Memory B cell (primary cell): Measurements from ENCODE around the gene ZDHHC20.
"Not testable (repeated sequence)": the region's sequence is repeated elsewhere in the genome, so short reads cannot be mapped to it uniquely, and the experiment has no call there.

Source experiments
- ATAC-seq: fragments of 150-1000 bp; cut with Tn5 transposase; 2 replicates; pipeline ENCODE4 v1.10.0; 2021; ENCODE audit warnings: low read depth, mild to moderate bottlenecking, moderate library complexity
- DNase-seq, 2 donors: peaks; one replicate each; pipeline ENCODE4 v3.0.0; 2022; ENCODE audit warnings: low spot score in 2 of 2
- H3K27ac Mint-ChIP-seq: one replicate; pipeline ENCODE4 v1.8.0; 2022; ENCODE audit warnings: mild to moderate bottlenecking, moderate library complexity, mixed read lengths
- H3K27me3 Mint-ChIP-seq: one replicate; pipeline ENCODE4 v1.8.0; 2022; ENCODE audit warnings: mixed read lengths
- H3K36me3 Mint-ChIP-seq: one replicate; pipeline ENCODE4 v1.8.0; 2022; ENCODE audit warnings: mild to moderate bottlenecking, mixed read lengths
- H3K4me1 Mint-ChIP-seq: one replicate; pipeline ENCODE4 v1.8.0; 2022; ENCODE audit warnings: mixed read lengths
- H3K4me3 Mint-ChIP-seq: one replicate; pipeline ENCODE4 v1.8.0; 2022; ENCODE audit warnings: mild to moderate bottlenecking, moderate library complexity, mixed read lengths
- H3K9me3 Mint-ChIP-seq: one replicate; pipeline ENCODE4 v1.8.0; 2022; ENCODE audit warnings: mixed read lengths

The ZDHHC20 gene

DNA sequence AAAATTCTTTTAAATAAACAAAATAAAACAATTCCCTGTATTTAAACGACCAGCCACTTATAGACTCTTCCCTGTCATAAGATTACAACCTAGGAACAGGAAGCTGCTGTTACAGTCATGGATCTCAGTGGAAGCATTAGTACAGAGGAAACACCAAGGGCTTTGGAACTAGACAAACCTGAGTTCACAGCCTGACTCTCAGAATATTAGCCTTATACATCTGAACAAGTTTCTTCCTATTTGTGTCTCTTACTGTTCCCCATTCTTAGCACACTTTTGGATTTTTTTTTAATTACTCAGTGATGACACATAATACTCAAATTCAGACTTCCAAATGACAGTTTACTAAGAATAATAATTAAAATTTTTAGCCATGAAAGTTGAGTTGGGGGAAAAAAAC, 46.1 kb downstream of the ZDHHC20 start:
- ATAC-seq, result no peak
- no peak for DNase-seq
- H3K27ac Mint-ChIP-seq, result no peak overlapping the region

DNA sequence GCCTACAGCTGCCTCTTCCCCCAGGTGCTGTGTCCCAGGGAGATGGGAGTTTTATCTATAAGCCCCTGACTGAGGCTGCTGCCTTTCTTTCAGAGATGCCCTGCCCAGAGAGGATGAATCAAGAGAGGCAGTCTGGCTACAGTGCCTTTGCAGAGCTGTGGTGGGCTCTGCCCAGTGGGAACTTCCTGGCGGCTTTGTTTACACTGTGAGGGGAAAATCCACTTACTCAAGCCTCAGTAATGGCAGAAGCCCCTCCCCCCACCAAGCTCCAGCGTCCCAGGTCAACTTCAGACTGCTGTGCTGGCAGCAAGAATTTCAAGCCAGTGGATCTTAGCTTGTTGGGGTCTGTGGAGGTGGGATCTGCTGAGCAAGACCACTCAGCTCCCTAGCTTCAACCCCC, 48.6 kb downstream of the ZDHHC20 start:
- ATAC-seq, H3K27ac Mint-ChIP-seq, H3K4me1 Mint-ChIP-seq, H3K4me3 Mint-ChIP-seq, H3K9me3 Mint-ChIP-seq, DNase-seq, H3K27me3 Mint-ChIP-seq: not testable (repeated sequence)
- peaks cover 35% of the 10 kb centered on the region for H3K36me3 Mint-ChIP-seq

More for the DNA sequence above, 46.1 kb downstream of the ZDHHC20 start:
- no peak overlapping the region for H3K4me3 Mint-ChIP-seq
- H3K36me3 Mint-ChIP-seq, result peaks cover 36% of the 10 kb centered on the region
- peaks cover 3% of the 10 kb centered on the region for H3K9me3 Mint-ChIP-seq
- no peaks in the 10 kb centered on the region for H3K4me1 Mint-ChIP-seq
- no peaks in the 10 kb centered on the region for H3K27me3 Mint-ChIP-seq

DNA sequence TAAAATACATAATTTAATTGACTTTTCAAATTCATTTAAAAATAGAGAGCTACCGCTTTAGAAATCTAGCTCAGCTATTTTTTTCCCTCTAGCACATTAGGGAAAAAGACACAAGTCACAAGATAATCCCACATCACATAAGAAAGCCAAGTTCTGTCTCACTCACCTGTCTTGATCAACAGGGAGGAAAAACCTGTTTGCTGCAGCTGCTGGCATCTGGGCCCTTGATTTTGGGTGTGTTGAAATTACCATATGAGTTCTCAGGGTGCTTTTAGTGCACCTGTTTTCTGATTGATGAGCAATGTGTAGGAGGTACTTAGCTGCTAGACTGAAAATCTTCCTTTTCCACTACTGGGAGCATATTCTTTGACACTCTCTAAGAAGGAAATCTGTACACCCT, 53.8 kb downstream of the ZDHHC20 start:
- no peak overlapping the region for H3K27ac Mint-ChIP-seq
- ATAC-seq (no peak), DNase-seq (no peak)
- peaks cover 31% of the 10 kb centered on the region for H3K36me3 Mint-ChIP-seq
- H3K4me3 Mint-ChIP-seq, result no peak overlapping the region
- no peaks in the 10 kb centered on the region for H3K4me1 Mint-ChIP-seq
- H3K9me3 Mint-ChIP-seq, result peaks cover 3% of the 10 kb centered on the region
- H3K27me3 Mint-ChIP-seq, result no peaks in the 10 kb centered on the region

DNA sequence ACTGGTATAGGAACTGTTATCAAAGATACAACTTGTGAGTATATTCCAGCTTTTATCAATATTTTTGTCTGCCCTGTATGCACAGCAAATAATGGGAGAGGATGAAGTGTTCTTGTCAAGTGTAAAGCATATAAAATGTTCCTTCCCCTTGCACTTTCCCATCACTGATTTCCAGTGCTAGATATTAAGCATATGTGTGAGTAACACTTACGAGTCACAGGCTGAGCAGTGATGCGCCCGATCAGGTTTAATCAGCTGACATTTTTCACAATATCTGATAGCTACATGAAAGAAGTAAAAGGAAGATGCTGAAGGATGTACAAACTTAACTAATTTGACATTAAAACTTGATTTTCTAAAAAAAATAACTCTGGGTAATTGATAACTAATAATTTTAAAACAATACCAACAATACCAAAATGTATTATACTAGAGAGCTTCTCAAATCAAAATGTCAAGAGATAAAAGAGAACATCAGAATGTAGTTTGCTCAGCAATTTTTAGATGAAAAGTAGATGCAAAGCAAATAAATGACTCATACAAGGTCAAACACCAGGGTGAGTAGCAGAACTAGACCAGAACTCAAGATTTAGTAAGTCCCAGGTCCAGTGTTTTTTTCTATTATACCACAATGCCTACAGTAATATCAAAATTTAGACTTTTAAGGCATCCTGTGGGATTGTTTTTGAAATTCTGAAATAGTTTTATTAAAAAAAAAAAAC, 56.4 kb downstream of the ZDHHC20 start:
- no peak for DNase-seq
- Mint-ChIP-seq H3K9me3 (no peaks in the 10 kb centered on the region), H3K27me3 (no peaks in the 10 kb centered on the region), H3K4me1 (no peaks in the 10 kb centered on the region), H3K27ac (peak overlapping the region; percentile 47), H3K36me3 (peaks cover 22% of the 10 kb centered on the region), H3K4me3 (no peak overlapping the region)
- ATAC-seq, result no peak

DNA sequence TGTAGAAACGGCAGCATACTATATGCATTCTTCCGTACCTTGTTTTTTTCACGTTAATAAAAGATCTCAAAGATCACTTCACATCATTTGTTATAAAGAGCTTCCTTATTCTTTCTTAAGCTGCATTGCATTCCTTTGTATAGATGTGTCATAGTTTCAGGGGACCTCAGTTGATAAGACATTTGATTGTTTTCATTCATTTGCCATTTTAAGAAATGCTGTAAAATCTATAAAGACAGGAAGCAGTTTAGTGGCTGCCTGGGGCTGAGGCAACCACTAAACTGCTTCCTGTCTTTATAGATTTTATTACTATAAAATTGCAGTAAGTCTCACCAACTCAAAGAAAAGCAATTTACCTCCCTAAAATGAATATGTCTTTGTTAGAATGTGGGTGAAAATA, 59.4 kb downstream of the ZDHHC20 start:
- H3K27me3 Mint-ChIP-seq, result no peaks in the 10 kb centered on the region
- H3K9me3 Mint-ChIP-seq, result no peaks in the 10 kb centered on the region
- peaks cover 29% of the 10 kb centered on the region for H3K36me3 Mint-ChIP-seq
- no peaks in the 10 kb centered on the region for H3K4me1 Mint-ChIP-seq
- H3K27ac Mint-ChIP-seq, result no peak overlapping the region
- ATAC-seq, result no peak
- H3K4me3 Mint-ChIP-seq, result no peak overlapping the region
- DNase-seq, result no peak

DNA sequence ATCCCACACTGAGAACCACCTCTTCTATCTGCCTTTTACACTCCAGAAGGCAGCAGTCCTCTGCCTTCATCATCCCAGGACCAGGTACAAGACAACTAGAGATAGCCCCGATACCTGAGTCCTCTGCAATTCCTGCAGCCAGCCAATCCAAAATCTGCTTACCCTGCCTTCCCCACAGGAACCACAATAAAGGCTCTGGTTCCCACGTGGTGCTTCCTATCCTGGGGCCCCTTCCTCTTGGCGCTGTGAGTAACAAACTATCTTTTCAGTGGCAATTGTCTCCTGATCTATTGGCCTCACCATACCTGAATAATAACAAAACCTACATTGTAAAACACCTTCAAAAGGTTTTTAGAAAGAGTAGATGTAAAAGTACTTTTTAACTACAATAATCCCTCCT, 63.1 kb downstream of the ZDHHC20 start:
- peaks cover 28% of the 10 kb centered on the region for H3K36me3 Mint-ChIP-seq
- no peaks in the 10 kb centered on the region for H3K9me3 Mint-ChIP-seq
- H3K27ac Mint-ChIP-seq, result peak overlapping the region; percentile 72
- no peak overlapping the region for H3K4me3 Mint-ChIP-seq
- ATAC-seq, result no peak
- no peaks in the 10 kb centered on the region for H3K4me1 Mint-ChIP-seq
- no peaks in the 10 kb centered on the region for H3K27me3 Mint-ChIP-seq
- DNase-seq, result no peak

DNA sequence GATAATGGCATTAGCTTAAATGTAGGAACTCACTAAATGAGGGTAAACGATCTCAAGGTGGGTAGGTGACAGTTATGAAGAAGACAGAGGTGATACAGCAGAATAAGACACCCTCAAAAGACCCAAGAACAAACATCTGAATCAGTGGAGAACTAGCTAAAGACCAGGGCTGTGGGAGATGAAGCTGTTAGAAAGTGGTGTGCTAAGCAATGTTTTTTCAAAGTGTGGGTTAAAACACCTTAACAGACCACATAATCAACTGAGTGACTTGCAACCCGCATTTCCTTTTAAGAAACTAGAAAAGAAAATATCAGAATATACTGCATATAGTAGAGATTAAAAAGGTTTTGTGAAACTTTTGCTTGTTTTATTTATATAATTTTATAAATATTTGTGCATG, 70.0 kb downstream of the ZDHHC20 start:
- Mint-ChIP-seq H3K9me3 (no peaks in the 10 kb centered on the region), H3K27me3 (no peaks in the 10 kb centered on the region), H3K36me3 (peaks cover 30% of the 10 kb centered on the region), H3K4me1 (no peaks in the 10 kb centered on the region), H3K4me3 (no peak overlapping the region), H3K27ac (no peak overlapping the region)
- ATAC-seq, result no peak
- no peak for DNase-seq

DNA sequence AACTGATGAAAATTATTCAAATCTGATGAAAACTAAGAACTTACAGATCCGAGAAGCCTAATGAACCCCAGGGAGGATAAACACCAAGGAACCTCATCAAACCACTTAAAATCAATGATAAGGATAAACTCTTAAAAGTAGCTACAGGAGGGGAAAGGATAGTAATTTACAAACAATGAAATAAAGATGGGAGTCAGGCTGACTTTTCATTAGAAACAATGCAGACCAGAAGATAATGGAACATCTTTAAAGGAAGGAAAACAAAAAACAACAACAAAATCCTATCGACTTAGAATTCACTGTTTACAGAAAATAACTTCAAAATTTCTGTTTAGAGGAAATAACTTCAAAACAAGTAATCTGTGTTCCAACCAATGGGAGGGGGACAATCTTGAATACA, 73.4 kb downstream of the ZDHHC20 start:
- no peaks in the 10 kb centered on the region for H3K4me1 Mint-ChIP-seq
- H3K36me3 Mint-ChIP-seq, result peaks cover 34% of the 10 kb centered on the region
- DNase-seq (no peak), ATAC-seq (no peak)
- no peak overlapping the region for H3K4me3 Mint-ChIP-seq
- no peaks in the 10 kb centered on the region for H3K27me3 Mint-ChIP-seq
- H3K9me3 Mint-ChIP-seq, result no peaks in the 10 kb centered on the region
- no peak overlapping the region for H3K27ac Mint-ChIP-seq

DNA sequence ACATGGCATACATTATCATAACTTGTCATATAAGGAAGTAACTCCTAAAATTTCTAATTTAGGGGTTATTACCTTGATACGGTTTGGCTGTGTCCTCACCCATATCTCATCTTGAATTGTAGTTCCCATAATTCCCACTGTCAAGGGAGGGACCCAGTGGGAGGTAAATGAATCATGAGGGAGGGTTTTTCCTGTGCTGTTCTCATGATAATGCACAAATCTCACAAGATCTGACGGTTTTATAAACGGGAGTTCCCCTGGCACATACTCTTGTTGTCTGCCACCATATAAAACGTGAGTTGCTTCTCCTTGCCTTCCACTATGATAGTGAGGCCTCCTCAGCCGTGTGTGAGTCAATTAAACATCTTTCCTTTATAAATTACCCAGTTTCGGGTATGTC, 76.0 kb downstream of the ZDHHC20 start:
- Mint-ChIP-seq H3K36me3 (peaks cover 27% of the 10 kb centered on the region), H3K4me3 (no peak overlapping the region), H3K27ac (no peak overlapping the region), H3K27me3 (no peaks in the 10 kb centered on the region), H3K9me3 (no peaks in the 10 kb centered on the region), H3K4me1 (no peaks in the 10 kb centered on the region)
- DNase-seq, result no peak
- no peak for ATAC-seq

DNA sequence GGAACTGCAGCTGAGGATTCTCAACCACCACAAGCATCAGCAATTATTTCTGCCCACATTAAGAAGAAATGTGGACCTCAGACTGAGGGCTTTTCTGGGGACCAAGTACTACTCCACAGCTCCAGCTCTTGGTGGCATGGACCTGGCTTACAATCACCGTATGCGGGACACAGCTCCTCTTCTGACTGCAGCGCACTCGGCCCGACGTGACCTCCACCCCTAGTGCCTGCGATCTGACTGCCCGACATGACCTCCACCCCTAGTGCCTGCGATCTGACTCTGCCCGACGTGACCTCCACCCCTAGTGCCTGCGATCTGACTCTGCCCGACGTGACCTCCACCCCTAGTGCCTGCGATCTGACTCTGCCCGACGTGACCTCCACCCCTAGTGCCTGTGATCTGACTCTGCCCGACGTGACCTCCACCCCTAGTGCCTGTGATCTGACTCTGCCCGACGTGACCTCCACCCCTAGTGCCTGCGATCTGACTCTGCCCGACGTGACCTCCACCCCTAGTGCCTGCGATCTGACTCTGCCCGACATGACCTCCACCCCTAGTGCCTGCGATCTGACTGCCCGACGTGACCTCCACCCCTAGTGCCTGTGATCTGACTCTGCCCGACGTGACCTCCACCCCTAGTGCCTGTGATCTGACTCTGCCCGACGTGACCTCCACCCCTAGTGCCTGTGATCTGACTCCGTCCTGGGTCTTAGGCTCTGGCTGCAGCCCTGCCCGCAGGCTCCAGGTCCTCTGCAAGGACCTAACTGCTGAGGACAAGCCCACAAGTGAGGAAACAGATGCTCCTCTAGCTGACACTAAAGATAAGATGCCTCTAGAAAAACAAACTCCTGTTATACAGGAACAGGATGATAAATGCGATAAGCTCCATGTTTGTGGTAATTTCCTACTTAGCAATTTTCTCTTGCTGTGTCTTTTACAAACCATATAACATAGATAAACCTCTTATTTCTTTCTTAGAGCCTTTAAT, 81.8 kb downstream of the ZDHHC20 start:
- DNase-seq, H3K27me3 Mint-ChIP-seq, H3K27ac Mint-ChIP-seq, H3K4me1 Mint-ChIP-seq, ATAC-seq, H3K4me3 Mint-ChIP-seq, H3K9me3 Mint-ChIP-seq: not testable (repeated sequence)
- H3K36me3 Mint-ChIP-seq, result peaks cover 18% of the 10 kb centered on the region

DNA sequence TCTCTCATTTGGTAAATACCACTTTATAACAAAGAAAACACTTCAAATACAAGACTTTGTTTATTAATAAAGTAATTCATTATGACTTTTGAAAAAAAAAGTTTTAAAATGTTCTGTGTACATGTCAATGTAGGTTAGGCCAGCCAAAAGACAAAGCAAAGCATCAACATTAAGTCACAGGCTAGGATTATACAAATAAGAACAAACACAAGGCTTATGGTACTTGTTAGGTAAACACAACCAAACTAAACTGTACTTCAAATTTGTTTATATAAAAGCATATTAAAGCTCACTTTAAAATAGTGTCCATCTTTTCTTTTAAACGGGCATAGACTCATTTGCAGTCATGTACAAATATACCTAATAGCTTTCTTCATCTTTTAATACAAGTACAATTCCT, 86.6 kb downstream of the ZDHHC20 start:
- H3K27ac Mint-ChIP-seq, result no peak overlapping the region
- H3K4me1 Mint-ChIP-seq, result no peaks in the 10 kb centered on the region
- DNase-seq (no peak), ATAC-seq (no peak)
- H3K36me3 Mint-ChIP-seq, result peaks cover 8% of the 10 kb centered on the region
- H3K9me3 Mint-ChIP-seq, result no peaks in the 10 kb centered on the region
- H3K27me3 Mint-ChIP-seq, result no peaks in the 10 kb centered on the region
- H3K4me3 Mint-ChIP-seq, result no peak overlapping the region

DNA sequence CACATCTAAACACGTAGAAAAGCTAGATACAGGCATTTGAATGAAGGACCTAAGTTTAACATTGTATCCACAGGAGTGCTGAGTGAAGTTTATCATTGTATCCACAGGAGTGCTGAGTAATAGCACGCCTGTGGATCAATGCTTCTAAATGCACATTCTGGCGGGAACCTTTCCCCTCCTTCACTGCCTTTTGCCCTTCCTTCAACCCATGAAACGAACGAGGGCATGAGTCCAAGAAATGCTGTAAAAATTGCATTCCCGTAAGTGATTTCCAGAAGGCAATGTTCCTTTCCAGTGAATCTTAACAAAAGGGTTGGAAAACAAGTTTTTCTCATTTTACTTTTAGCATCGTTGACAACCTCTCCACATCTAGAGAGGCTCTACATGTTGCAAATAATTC, 88.1 kb downstream of the ZDHHC20 start:
- Mint-ChIP-seq H3K27ac (no peak overlapping the region), H3K4me1 (no peaks in the 10 kb centered on the region), H3K27me3 (no peaks in the 10 kb centered on the region), H3K4me3 (no peak overlapping the region), H3K9me3 (no peaks in the 10 kb centered on the region), H3K36me3 (peaks cover 7% of the 10 kb centered on the region)
- DNase-seq, result no peak
- ATAC-seq, result no peak

DNA sequence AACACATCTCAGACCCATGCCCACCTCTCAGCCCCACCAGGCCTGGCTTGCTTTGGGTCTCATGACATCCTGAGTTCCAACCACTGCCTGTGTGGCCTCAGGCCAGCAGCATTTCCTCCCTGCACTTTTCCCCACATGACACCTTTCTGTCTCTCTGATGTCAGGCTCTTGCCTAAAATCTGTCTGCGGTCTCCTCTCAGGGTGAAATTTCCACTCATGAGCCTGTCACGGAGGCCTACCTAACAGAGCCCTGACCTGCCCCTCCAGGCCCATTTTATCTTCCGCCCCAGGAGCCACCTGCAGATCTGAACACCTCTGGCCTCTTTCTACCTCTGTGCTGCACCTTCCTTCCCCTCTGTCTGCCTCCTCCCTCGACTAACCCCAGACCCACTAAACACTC, 93.5 kb downstream of the ZDHHC20 start:
- ATAC-seq (no peak), DNase-seq (no peak)
- Mint-ChIP-seq H3K36me3 (no peaks in the 10 kb centered on the region), H3K27ac (no peak overlapping the region), H3K9me3 (no peaks in the 10 kb centered on the region), H3K4me1 (no peaks in the 10 kb centered on the region), H3K4me3 (no peak overlapping the region), H3K27me3 (peaks cover 2% of the 10 kb centered on the region)

DNA sequence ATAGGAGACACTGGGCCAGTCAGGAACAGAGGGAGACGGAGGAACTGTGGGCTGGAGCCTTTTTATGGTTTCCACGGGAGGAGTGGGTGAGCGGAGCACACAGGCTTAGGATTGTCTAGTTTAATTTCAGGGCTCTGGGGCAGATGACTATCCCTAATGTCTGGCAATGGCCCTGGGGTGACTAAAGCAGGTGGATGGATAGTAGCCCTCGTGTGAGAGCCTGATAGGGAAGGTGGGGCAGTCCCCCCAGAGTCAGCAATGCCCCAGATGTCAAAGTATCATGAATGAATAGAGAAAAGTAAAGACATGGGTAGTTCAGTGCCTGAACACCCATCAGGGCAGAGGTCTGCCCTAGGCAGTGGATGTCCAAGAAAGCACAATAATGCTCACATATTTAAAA, 94.2 kb downstream of the ZDHHC20 start:
- no peak for ATAC-seq
- Mint-ChIP-seq H3K4me3 (no peak overlapping the region), H3K36me3 (no peaks in the 10 kb centered on the region), H3K27ac (no peak overlapping the region), H3K4me1 (no peaks in the 10 kb centered on the region), H3K9me3 (no peaks in the 10 kb centered on the region), H3K27me3 (peaks cover 2% of the 10 kb centered on the region)
- DNase-seq, result no peak
